ENCODE measurements around the gene HAUS8. TPM values are rescaled to one million over a fixed set of nuclear protein-coding genes. Genes with fewer than 3 reads are reported as not detected.

HAUS8 gene, protein sequence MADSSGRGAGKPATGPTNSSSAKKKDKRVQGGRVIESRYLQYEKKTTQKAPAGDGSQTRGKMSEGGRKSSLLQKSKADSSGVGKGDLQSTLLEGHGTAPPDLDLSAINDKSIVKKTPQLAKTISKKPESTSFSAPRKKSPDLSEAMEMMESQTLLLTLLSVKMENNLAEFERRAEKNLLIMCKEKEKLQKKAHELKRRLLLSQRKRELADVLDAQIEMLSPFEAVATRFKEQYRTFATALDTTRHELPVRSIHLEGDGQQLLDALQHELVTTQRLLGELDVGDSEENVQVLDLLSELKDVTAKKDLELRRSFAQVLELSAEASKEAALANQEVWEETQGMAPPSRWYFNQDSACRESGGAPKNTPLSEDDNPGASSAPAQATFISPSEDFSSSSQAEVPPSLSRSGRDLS
- total RNA-seq = 2.9 and 4.2 TPM in 2 replicates

DNA sequence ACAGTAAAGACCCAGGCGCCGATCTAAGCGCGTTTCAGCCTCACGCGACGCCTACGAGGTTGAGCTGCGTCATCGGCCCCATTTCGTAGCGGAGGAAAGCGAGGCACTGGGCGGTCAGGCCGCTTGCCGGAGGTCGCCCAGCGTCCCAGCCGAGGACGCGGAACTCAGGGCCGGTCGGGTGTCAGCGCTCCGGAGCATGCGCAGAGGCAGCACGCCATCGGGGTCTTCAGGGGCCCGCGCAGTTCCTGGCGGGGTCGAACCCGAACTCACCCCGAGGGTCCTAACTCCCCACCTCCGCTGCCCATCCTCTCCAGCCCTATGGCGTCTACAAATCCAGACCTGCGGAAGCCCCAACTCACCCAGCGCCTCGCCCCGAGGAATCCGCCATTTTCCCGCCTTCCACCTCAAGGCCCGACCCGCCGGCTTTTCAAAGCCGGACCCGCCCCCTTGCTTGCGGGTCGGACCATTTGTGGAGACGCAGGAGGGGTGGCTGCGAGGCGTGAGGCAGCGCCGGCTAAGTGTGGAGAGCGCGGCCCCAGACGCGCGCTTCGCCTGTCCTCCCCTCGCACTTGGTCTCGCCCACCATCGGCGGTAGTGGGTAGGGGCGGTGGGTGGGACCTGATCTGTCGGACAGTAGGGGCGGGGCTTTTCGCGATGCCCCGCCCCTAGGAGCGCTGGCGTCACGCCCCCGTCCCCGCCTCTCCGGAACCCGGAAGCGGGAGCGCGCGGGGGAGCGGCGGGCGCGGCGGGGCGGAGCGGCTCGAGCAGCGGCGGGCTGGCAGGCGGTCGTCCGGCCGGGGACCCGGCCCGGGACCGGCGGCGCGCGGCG, at the start of gene HAUS8, which contains the start of gene MYO9B:
Gene HAUS8, minus strand, starts transcription at position 418 of the 829 bp plus-strand sequence. Its CDS starts 30 bp downstream, at position 388.
Gene MYO9B, plus strand, starts transcription at position 743 of the 829 bp plus-strand sequence. CDS start 25,941 bp downstream, outside the sequence.

GRCh38 chr19:17026706-17027534, 48.3 kb downstream of the HAUS8 start, which contains the start of gene CPAMD8:
CPAMD8 (minus strand) TSS chr19:17026810; CDS start chr19:17026642, 168 bp downstream.

Other genes starting within 250 kb of the HAUS8 start
- 45.5 and 49.0 TPM in 2 replicates for gene SIN3B, start 246.1 kb downstream of the HAUS8 start, total RNA-seq
- 4.6 and 4.9 TPM in 2 replicates for gene F2RL3, start 186.5 kb downstream of the HAUS8 start, total RNA-seq
- 2.3 and 3.6 TPM in 2 replicates for gene CPAMD8, start 48.6 kb downstream of the HAUS8 start, total RNA-seq
- gene MYO9B, start 325 bp upstream of the HAUS8 start, total RNA-seq = 84.0 and 105 TPM in 2 replicates
- 11.1 and 18.0 TPM in 2 replicates for gene USE1, start 139.9 kb upstream of the HAUS8 start, total RNA-seq
- gene OCEL1, start 150.8 kb upstream of the HAUS8 start, total RNA-seq = 3.5 and 4.6 TPM in 2 replicates
- 35.3 and 46.4 TPM in 2 replicates for gene NR2F6, start 170.5 kb upstream of the HAUS8 start, total RNA-seq
- 22.8 and 28.7 TPM in 2 replicates for gene USHBP1, start 189.3 kb upstream of the HAUS8 start, total RNA-seq
- gene BABAM1, start 192.0 kb upstream of the HAUS8 start, total RNA-seq = 103 and 107 TPM in 2 replicates
- gene ANKLE1, start 206.4 kb upstream of the HAUS8 start, total RNA-seq = 0.96 and 1.3 TPM in 2 replicates
- 6.1 and 16.0 TPM in 2 replicates for gene ABHD8, start 228.0 kb upstream of the HAUS8 start, total RNA-seq
- 35.3 and 40.2 TPM in 2 replicates for gene MRPL34, start 230.4 kb upstream of the HAUS8 start, total RNA-seq
- 33.3 and 46.4 TPM in 2 replicates for gene DDA1, start 234.1 kb upstream of the HAUS8 start, total RNA-seq